GM21390 (cell line): Measurements from ENCODE around the gene COL4A1.
A peak's percentile ranks its signal among the peaks of the same experiment; 100 is the strongest.

ENCODE experiments used
- ATAC-seq: cut with Tn5 transposase; IDR thresholded peaks from one replicate; pipeline ENCODE4 v1.9.1; 2021; ENCODE audit not compliant: unreplicated experiment

The COL4A1 gene

GRCh38 chr13:110138010-110138699, 168.8 kb downstream of the COL4A1 start:
- peak; percentile 65 for ATAC-seq

- peak; percentile 76 for ATAC-seq
These were observed 169.3 kb downstream of the COL4A1 start for GRCh38 chr13:110137680-110138009.

- no peak for ATAC-seq
These were observed 170.0 kb downstream of the COL4A1 start for GRCh38 chr13:110136660-110137585.

DNA sequence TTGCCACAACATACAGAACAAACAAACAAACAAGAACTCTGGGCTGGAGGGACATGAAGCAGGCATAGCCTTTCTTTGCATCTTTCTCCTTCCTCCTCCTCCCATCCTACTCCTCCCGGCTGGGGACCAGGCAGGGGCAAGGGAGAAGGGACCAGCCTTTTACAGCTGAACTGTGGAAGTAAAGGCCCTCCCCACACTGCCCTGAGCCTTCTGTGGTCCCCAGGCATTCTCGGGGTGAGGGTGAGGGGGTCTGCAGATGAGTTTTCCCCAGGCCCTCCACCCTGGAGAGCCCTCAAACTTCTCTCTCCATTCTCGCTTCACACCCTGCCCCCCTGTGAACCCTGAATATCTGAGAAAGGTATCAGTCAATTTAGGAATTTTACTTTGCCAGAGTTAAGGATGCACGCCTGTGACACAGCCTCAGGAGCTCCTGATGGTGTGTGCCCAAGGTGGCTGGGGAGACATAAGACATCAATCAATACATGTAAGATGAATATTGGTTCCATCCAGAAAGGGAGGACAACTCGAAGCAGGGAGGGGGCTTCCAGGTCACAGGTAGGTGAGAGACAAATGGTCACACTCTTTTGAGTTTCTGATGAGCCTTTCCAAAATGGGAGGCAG, 170.9 kb downstream of the COL4A1 start:
- no peak for ATAC-seq

DNA sequence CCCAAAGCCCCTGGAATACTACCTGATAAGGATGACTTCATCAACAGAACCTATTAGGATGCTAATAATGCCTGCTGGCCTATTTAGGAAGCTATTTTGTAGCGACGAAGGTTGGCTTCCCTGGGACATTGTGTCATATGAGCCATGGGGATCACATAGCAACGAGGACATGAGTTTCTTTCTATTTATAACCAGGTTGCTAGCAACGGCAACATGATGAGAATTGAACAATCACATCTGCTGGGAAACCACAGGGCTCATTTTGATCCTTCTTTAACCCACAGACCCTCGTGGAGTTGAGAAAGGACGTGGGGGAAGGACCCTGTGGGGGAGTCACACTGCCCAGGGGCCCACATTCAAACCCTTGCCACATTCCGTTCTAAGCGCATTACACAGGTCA, 172.2 kb downstream of the COL4A1 start:
- no peak for ATAC-seq

GRCh38 chr13:110133425-110134235, 173.3 kb downstream of the COL4A1 start:
- no peak for ATAC-seq

DNA sequence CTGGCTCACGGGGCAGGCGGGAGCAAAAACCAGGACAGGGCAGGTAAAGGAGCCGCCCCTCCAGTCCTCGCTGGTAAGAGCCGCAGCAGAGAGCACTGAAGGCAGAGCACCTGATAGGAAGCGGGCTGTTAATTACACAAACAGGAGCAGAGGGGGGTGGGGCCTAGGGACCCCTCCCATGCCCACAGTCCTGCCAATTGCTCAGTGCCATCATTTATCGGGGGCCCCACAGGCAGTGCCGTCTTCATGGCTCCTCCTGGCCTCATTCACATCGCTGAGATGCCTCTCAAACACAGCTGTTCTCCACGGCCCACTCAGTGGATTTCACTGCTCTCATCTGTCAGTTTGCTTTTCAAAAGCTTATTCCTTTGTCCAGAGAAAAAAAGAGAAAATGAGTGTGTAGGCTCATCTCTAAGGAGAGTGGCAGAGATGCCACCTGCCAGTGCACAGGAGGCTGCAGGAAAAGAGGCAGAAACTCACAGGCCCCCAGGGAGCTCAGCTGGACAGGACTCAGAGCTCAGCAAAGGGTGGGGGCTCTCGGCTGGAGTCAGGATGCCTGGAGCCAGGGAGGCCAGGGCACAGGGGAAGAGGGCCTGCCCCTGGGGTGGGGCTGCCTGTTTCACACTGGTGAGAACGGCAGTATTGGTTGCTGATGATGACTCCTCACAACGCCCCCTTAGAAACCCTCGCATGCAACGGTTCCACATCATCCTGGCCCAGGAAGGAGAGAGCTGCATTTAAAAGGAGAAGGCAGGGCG, 174.6 kb downstream of the COL4A1 start:
- no peak for ATAC-seq

DNA sequence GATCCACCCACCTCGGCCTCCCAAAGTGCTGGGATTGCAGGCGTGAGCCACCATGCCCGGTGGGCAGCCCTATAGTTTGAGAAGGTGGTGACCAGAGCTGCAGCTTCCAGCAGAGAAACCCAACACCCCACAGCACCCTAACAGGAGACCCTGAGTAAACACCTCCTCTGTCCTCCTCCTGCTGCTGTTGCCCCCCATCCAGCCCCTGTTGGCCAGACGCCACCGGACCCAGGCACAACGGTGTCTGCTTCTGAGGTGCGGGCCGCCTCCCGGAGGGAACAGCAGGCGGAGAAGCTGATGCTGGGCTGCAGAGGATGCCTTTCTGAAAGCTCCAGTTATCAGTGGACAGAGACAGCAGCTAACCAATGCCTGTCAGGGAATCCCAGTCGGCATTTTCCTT, 175.5 kb downstream of the COL4A1 start:
- no peak for ATAC-seq

DNA sequence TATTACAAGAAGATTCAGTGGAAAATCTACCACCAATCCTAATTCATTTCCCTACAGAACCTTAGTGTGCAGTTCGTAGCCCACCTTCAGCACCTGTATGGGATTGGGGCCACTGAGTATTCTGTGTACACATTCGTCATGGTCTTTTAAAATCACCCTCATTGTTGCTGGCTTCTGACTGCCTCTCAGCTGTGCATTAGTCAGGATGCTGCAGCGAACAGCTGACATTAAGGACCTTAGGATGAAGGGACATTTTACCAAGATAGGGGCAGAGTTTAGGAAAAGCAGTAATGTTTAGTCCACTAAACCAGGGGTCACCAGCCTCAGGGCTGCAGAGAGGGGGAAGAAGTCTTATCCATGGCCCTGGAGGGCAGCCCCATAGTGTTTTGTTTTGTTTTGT, 176.5 kb downstream of the COL4A1 start:
- no peak for ATAC-seq

- ATAC-seq = no peak
These were observed 177.3 kb downstream of the COL4A1 start for GRCh38 chr13:110129539-110130186.

- ATAC-seq = no peak
These were observed 177.9 kb downstream of the COL4A1 start for GRCh38 chr13:110129076-110129475.

DNA sequence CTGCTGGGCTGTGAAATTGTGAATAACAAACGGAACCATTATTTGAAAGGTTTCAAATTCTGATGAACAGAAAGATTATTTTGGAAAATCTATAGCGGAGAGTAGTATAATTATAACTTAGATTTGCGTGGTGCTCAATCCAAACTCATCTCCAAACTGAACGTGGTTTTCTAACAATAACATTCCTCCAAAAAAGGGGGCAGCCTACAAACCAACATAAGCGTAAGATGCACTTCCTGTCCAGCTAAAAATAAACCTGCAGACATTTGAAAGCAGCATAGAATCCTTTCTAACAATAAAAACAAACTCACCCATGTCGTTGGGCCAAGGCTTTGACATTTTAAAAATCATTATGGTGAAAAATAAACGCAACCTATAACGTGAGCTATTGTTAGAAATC, 178.4 kb downstream of the COL4A1 start:
- no peak for ATAC-seq

GRCh38 chr13:110127986-110128511, 178.9 kb downstream of the COL4A1 start:
- ATAC-seq = no peak

GRCh38 chr13:110126391-110126961, 180.5 kb downstream of the COL4A1 start:
- no peak for ATAC-seq

GRCh38 chr13:110125613-110126272, 181.2 kb downstream of the COL4A1 start:
- ATAC-seq = no peak

- ATAC-seq = no peak
These were observed 181.8 kb downstream of the COL4A1 start for GRCh38 chr13:110125157-110125556.

DNA sequence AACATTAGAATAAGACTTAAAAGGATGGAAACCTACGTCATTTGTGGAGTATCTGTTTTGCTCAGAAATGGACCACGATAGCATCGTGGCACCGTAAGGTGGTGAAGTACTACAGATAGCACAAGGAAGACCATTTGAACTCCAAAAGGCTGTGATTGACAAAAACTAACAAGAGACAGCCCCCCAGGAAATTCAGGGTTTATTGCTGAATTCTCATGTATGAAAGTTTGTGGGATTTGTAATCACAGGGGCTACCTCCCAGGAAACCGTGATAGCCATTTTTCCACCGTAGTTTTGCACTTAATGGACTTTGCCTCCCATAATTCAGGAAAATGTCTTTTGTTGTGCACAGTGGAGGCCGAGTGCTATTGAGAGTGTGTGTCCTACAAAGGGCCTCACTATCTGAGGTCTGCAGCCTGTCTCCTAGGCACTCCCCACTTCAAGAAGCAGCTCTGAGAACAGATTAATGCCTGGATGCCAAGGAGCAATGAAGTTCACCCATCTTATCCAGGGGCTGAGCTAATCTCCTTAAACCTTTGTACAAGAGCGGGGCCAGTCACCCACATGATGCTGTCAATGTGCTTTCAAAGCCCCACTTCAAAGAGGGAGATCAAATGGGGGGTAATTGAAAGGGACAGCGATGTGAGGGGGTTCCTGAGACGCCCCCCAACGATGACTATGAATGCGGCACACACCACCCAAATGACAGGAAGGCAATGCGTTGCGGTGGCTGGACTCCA, 182.6 kb downstream of the COL4A1 start:
- no peak for ATAC-seq
